ENCODE data around the gene ERFL. TPM values are rescaled to one million over a fixed set of nuclear protein-coding genes. Genes with fewer than 3 reads are reported as not detected.

The ERFL gene
- total RNA-seq, 5 donors from 2014 or later (not counting 1 experiment from before 2014, with no cell fraction given), result 5.9 to 8.5 (median 6.3) TPM

DNA sequence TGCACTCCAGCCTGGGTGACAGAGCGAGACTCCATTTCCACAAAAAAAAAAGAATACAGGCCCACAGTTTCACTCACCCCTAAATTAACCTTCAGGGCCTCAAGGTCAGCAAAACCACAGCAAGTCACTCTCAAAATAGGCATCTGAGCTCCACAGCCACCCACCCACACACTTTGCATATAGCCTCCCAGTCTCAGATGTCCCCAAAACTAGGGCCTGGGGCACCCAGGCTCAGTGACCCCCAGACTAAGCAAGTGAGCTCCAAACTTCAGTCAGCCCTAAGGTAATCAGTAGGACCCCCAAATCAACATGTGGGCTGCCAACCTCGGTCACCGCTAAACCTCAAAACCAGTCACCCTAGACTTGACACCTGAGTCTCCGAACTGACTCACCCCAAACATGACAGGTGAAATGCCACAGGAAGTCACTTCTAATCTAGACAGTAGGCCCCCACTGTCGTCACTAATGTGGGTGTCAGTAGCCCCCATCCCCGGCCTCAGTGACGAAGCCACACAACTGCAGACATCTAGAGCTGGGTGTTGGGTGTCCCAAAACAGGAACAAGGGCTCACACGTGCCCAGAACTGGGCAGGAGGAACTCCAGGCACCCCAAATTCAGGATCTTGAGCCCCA is 17.0 kb upstream of the ERFL start:
- Histone ChIP-seq H3K27me3 (replicated peaks in 1 of 2; ENCODE audit: control insufficient read depth in 2 of 2, extremely low read depth in 1 of 2, insufficient read depth in 2 of 2, low read length in 1 of 2) (peaks cover 0 to 10% of the 10 kb centered on the region in 2 experiments), H3K27ac (ENCODE audit: low read length) (peak overlapping the region; percentile 76), H3K4me1 (ENCODE audit: control insufficient read depth in 1 of 2, extremely low read depth in 1 of 2, insufficient read depth in 2 of 2, low read length in 2 of 2) (peaks cover 8 to 51% of the 10 kb centered on the region in 2 experiments), H3K4me3 (ENCODE audit: control insufficient read depth in 1 of 2, extremely low read depth in 1 of 2, low read length in 1 of 2) (no peak overlapping the region), H3K9me3 (no peaks in the 10 kb centered on the region), H3K36me3 (ENCODE audit: control insufficient read depth in 2 of 2, extremely low read depth in 1 of 2, insufficient read depth in 1 of 2, low read length in 1 of 2) (no peaks in the 10 kb centered on the region)
- ChIA-PET POLR2A (interaction anchor here (0.5 to 1.5 kb wide), 6 partner anchors 11 to 478 kb away, joined by 4 to 9 read pairs (median 6); no protein-coding TSS in a partner anchor), CTCF (interaction anchor here (0.6 to 2.0 kb wide), 11 partner anchors 44 to 1974 kb away, joined by 3 to 15 read pairs (median 5); partner anchors contain the start of genes PSMC4 (in 1 of the 2) and RPS19 (in 1 of the 2))
- Mint-ChIP-seq H3K4me1 (peaks cover 41 to 63% (median 57%) of the 10 kb centered on the region in 3 donors), H3K4me3 (peak overlapping the region; percentile 44 to 65 (median 60)), H3K9me3 (no peaks in the 10 kb centered on the region), H3K27me3 (peaks cover 0 to 5% of the 10 kb centered on the region in 2 donors), H3K36me3 (no peaks in the 10 kb centered on the region), H3K27ac (peak overlapping the region; percentile 97)
- 0% methylated on average over 4 of the region's 8 CpGs for WGBS (ENCODE audit: insufficient coverage)
- ATAC-seq (replicated peaks in 1 of 4) (peak; percentile 88 to 95 (median 90)), DNase-seq (peak; percentile 59 to 94 (median 90))

DNA sequence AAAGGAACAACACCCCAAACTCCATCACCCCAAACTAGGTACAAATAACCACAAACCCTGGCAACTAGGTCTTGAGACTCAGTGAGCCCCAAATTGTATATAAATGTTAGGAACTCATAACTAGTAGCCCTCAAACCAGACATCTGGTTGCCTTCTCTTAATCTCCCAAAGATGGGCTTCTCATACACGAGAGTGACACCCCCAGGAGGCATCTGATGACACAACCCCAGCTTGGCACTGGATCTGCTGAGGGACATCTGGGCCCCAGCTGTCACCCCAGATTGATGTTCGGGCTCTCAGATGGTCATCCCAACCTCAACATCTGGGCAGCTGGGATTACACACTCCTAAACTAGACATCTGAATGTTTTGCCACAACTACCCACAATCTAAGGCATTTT is 16.1 kb upstream of the ERFL start:
- Mint-ChIP-seq H3K4me3 (no peak overlapping the region), H3K27ac (peak overlapping the region; percentile 82 to 97), H3K27me3 (peaks cover 0 to 5% of the 10 kb centered on the region in 2 donors), H3K4me1 (peaks cover 42 to 61% (median 57%) of the 10 kb centered on the region in 3 donors), H3K36me3 (no peaks in the 10 kb centered on the region), H3K9me3 (no peaks in the 10 kb centered on the region)
- Histone ChIP-seq H3K4me3 (ENCODE audit: control insufficient read depth in 1 of 2, extremely low read depth in 1 of 2, low read length in 1 of 2) (no peak overlapping the region), H3K36me3 (ENCODE audit: control insufficient read depth in 2 of 2, extremely low read depth in 1 of 2, insufficient read depth in 1 of 2, low read length in 1 of 2) (no peaks in the 10 kb centered on the region), H3K4me1 (ENCODE audit: control insufficient read depth in 1 of 2, extremely low read depth in 1 of 2, insufficient read depth in 2 of 2, low read length in 2 of 2) (peaks cover 9 to 57% of the 10 kb centered on the region in 2 experiments), H3K9me3 (no peaks in the 10 kb centered on the region), H3K27me3 (replicated peaks in 1 of 2; ENCODE audit: control insufficient read depth in 2 of 2, extremely low read depth in 1 of 2, insufficient read depth in 2 of 2, low read length in 1 of 2) (peaks cover 0 to 14% of the 10 kb centered on the region in 2 experiments), H3K27ac (ENCODE audit: low read length) (peak overlapping the region; percentile 76)
- CTCF ChIA-PET, result interaction anchor here (0.6 to 2.0 kb wide), 2 partner anchors 71 to 85 kb away, joined by 3 to 11 read pairs; no protein-coding TSS in a partner anchor
- 63% methylated on average over 2 of the region's 2 CpGs for WGBS (ENCODE audit: insufficient coverage)
- no peak for ATAC-seq (replicated peaks in 1 of 4)
- POLR2A ChIA-PET, result no interaction called here
- peak in 1 of 35 experiments; percentile 51 for DNase-seq

DNA sequence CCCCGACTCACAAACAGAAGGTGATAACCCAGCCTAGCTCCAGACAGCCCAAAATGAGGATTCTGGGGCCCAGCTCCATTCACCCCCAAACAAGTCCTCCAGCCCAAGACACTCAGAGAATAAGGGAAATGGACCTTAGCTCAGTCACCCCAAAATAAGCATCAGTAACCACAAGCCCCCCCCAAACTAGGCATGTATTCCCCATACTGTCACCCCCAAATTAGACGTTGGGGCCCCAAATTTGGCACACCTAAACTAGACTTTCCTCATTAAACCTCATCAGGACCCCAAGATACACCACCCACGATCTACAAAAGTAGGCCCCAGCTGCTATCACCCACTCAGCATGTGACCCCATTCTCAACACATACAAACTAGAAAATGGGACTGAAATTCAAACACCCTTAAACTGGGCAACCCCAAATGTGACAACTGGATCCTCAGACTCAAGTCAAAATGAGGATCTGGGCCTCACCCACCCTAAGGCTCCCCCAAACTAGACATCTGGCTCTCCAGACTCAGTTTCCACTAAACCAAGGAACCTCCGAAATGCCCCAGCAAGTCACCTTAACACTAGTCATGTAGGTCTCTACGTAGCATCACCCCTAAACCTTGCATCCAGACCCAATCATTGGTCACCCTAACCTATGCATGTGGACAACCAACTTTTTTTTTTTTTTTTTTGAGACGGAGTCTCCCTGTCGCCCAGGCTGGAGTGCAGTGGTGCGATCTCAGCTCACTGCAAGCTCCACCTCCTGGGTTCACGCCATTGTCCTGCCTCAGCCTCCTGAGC is 13.4 kb upstream of the ERFL start:
- H3K4me1 Mint-ChIP-seq, result peaks cover 47 to 55% (median 48%) of the 10 kb centered on the region in 3 donors
- no peak for DNase-seq
- peak overlapping the region; percentile 72 to 76 for H3K27ac Mint-ChIP-seq
- H3K9me3 ChIP-seq, result no peaks in the 10 kb centered on the region
- no peak overlapping the region for H3K4me3 ChIP-seq (ENCODE audit: control insufficient read depth in 1 of 2, extremely low read depth in 1 of 2, low read length in 1 of 2)
- no peak for ATAC-seq (replicated peaks in 1 of 4)
- H3K27ac ChIP-seq (ENCODE audit: low read length), result no peak overlapping the region
- POLR2A ChIA-PET, result no interaction called here
- peaks cover 0 to 5% of the 10 kb centered on the region in 2 donors for H3K27me3 Mint-ChIP-seq
- CTCF ChIA-PET, result no interaction called here
- no peaks in the 10 kb centered on the region for H3K9me3 Mint-ChIP-seq
- peaks cover 0 to 14% of the 10 kb centered on the region in 2 experiments for H3K27me3 ChIP-seq (replicated peaks in 1 of 2; ENCODE audit: control insufficient read depth in 2 of 2, extremely low read depth in 1 of 2, insufficient read depth in 2 of 2, low read length in 1 of 2)
- H3K4me1 ChIP-seq (ENCODE audit: control insufficient read depth in 1 of 2, extremely low read depth in 1 of 2, insufficient read depth in 2 of 2, low read length in 2 of 2), result peaks cover 9 to 55% of the 10 kb centered on the region in 2 experiments
- H3K36me3 ChIP-seq (ENCODE audit: control insufficient read depth in 2 of 2, extremely low read depth in 1 of 2, insufficient read depth in 1 of 2, low read length in 1 of 2), result no peaks in the 10 kb centered on the region
- peak overlapping the region; percentile 59 to 87 (median 74) for H3K4me3 Mint-ChIP-seq
- H3K36me3 Mint-ChIP-seq, result no peaks in the 10 kb centered on the region
- 90% methylated on average over 3 of the region's 9 CpGs for WGBS (ENCODE audit: insufficient coverage)

DNA sequence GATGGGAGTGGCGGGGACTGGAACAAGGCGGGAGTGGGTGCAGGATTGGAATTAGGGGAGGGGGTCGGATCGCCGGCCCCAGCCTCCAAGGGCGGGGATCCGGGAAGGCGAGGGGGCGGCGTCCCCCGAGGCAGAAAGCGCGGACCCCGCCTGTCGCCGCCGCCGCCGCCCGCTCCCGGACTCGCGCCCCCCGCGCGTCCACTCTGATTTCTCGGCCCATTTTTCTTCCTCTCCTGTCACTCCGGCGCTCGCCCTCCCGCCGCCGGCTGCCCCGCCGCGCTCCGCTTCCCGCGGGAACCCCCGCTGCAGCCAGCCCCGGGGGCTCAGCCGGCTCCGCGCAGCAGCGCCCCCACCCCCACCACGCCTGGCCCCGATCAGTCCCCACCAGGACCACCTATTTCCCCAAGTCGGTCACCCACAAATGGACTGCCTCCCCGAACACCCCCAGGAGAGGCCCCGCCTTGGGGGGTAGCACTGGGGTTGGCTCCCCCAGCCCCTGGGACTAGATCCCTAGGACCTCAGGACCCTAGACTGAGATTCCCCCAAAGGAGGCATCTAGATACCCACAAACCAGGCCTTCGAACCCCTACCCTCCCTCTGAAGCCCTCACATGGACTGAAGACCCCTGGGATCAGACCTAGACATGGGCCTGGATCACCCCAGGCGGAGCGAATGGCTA is 12.6 kb upstream of the ERFL start:
- Mint-ChIP-seq H3K27ac (peak overlapping the region; percentile 72 to 76), H3K27me3 (peaks cover 0 to 5% of the 10 kb centered on the region in 2 donors), H3K36me3 (no peaks in the 10 kb centered on the region), H3K4me1 (peaks cover 47 to 56% (median 49%) of the 10 kb centered on the region in 3 donors), H3K4me3 (peak overlapping the region; percentile 77 to 87 (median 83)), H3K9me3 (no peaks in the 10 kb centered on the region)
- ATAC-seq (replicated peaks in 1 of 4) (no peak), DNase-seq (peak in 1 of 35 experiments; percentile 40)
- ChIA-PET POLR2A (no interaction called here), CTCF (no interaction called here)
- H3K4me3 ChIP-seq (ENCODE audit: control insufficient read depth in 1 of 2, extremely low read depth in 1 of 2, low read length in 1 of 2), result peak overlapping the region; percentile 55 to 74
- H3K4me1 ChIP-seq (ENCODE audit: control insufficient read depth in 1 of 2, extremely low read depth in 1 of 2, insufficient read depth in 2 of 2, low read length in 2 of 2), result peaks cover 9 to 55% of the 10 kb centered on the region in 2 experiments
- no peaks in the 10 kb centered on the region for H3K36me3 ChIP-seq (ENCODE audit: control insufficient read depth in 2 of 2, extremely low read depth in 1 of 2, insufficient read depth in 1 of 2, low read length in 1 of 2)
- no peak overlapping the region for H3K27ac ChIP-seq (ENCODE audit: low read length)
- H3K27me3 ChIP-seq (replicated peaks in 1 of 2; ENCODE audit: control insufficient read depth in 2 of 2, extremely low read depth in 1 of 2, insufficient read depth in 2 of 2, low read length in 1 of 2), result peaks cover 0 to 18% of the 10 kb centered on the region in 2 experiments
- WGBS (ENCODE audit: insufficient coverage), result 6% methylated on average over 37 of the region's 53 CpGs
- no peaks in the 10 kb centered on the region for H3K9me3 ChIP-seq

DNA sequence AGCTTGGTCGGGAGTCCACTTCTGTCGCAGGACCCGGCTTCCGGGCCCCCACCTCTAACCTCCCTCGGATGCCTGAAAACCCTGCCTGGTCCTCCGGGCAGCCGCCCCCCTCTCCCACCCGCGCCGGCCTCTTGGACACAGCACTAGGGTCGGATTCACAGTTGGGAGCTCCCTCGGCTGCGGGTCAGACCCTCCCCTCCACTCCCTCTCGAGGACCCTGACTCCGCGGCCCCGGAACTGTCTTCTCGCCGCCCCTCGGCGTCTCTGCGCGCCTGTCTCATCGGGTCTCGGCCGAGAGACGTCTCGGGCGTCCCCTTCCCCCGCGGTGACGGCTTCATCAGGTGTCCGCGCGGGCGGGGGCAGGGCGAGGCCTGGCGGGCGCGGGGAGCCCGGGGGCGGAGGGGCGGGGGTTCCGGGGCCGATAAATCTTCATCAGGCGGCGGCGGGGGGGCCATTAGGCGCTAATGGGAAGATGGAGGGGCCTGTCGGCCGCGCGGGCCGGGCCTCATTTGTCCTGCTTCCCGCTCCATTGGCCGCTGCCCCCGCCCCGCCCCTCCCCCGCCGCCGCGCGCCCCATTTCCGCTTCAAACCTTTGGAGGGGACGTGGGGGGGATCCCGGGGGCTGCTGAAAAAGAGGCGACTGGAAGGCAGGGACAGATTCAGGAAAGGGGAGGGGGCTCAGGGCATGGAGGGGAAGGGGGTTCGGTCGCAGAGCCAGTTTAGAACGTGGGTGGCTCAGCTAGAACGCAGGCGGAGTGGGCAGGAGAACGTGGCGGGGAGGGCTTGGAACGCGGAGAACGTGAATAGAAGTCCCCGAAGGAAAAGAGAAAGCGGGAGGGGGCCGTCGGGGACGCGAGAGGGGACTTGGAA is 11.8 kb upstream of the ERFL start:
- Mint-ChIP-seq H3K27ac (peak overlapping the region; percentile 74 to 86), H3K27me3 (peaks cover 4 to 10% of the 10 kb centered on the region in 2 donors), H3K9me3 (no peaks in the 10 kb centered on the region), H3K4me1 (peaks cover 44 to 53% (median 46%) of the 10 kb centered on the region in 3 donors), H3K36me3 (no peaks in the 10 kb centered on the region), H3K4me3 (peak overlapping the region; percentile 77 to 87 (median 83))
- H3K36me3 ChIP-seq (ENCODE audit: control insufficient read depth in 2 of 2, extremely low read depth in 1 of 2, insufficient read depth in 1 of 2, low read length in 1 of 2), result no peaks in the 10 kb centered on the region
- H3K9me3 ChIP-seq, result no peaks in the 10 kb centered on the region
- peak overlapping the region; percentile 44 for H3K27ac ChIP-seq (ENCODE audit: low read length)
- POLR2A ChIA-PET, result no interaction called here
- peak in 10 of 35 experiments; percentile 28 to 70 (median 41) for DNase-seq
- H3K27me3 ChIP-seq (replicated peaks in 1 of 2; ENCODE audit: control insufficient read depth in 2 of 2, extremely low read depth in 1 of 2, insufficient read depth in 2 of 2, low read length in 1 of 2), result peaks cover 0 to 24% of the 10 kb centered on the region in 2 experiments
- peaks cover 4 to 54% of the 10 kb centered on the region in 2 experiments for H3K4me1 ChIP-seq (ENCODE audit: control insufficient read depth in 1 of 2, extremely low read depth in 1 of 2, insufficient read depth in 2 of 2, low read length in 2 of 2)
- WGBS (ENCODE audit: insufficient coverage), result 8% methylated on average over 64 of the region's 83 CpGs
- CTCF ChIA-PET, result no interaction called here
- peak overlapping the region; percentile 55 to 74 for H3K4me3 ChIP-seq (ENCODE audit: control insufficient read depth in 1 of 2, extremely low read depth in 1 of 2, low read length in 1 of 2)
- ATAC-seq (replicated peaks in 1 of 4), result peak in 3 of 4 experiments; percentile 9 to 34 (median 21)
